GM23338 (cell line): ENCODE data around the gene FMN1. TPM values are rescaled to one million over a fixed set of nuclear protein-coding genes. Genes with fewer than 3 reads are reported as not detected.

Source experiments
- CREB1 ChIP-seq: fragments of 250-450 bp; sonication (Bioruptor Pico); IDR thresholded peaks from 2 replicates; pipeline ENCODE4 v1.5.0; 2020; ENCODE audit warnings: low read depth, mild to moderate bottlenecking, moderate library complexity
- CTCF ChIP-seq, 2 experiments: fragments of 200-600 bp in 1 of 2; sonication (generic) in 1 of 2; conservative IDR thresholded peaks; 2 replicates each; pipeline versions ENCODE4 v1.5.1 to v1.6.1; 2016 to 2017; ENCODE audit warnings: antibody characterized with exemption in 2 of 2, low read depth in 2 of 2, mild to moderate bottlenecking in 2 of 2, moderate library complexity in 1 of 2
- EZH2 ChIP-seq: fragments of 200-600 bp; sonication (generic); IDR thresholded peaks from one replicate; pipeline ENCODE4 v1.8.0; 2017; ENCODE audit warnings: antibody characterized with exemption, mild to moderate bottlenecking, low read depth; ENCODE audit not compliant: unreplicated experiment
- ZNF114 ChIP-seq: fragments of 250-450 bp; sonication (Bioruptor Pico); IDR thresholded peaks from 2 replicates; pipeline ENCODE4 v1.5.0; 2020; ENCODE audit warnings: mild to moderate bottlenecking, moderate library complexity
- polyA plus RNA-seq: library from polyadenylated mRNA; unstranded; fragments of >200 nt; fragmentation: Nextera tagmentation; extraction: Ambion mirVana; gene quantifications from 2 replicates; pipeline ENCODE4 v1.2.1, GENCODE V29; 2016
- total RNA-seq: library from RNA; depleted of rRNA; stranded (reverse); fragments of >200 nt; shearing (Covaris generic); gene quantifications from 2 replicates; pipeline ENCODE4 v1.2.3, GENCODE V29; 2014
- TF ChIP-seq, protein P1 (sequence below): fragments of 250-450 bp; sonication (Bioruptor Pico); IDR thresholded peaks from 2 replicates; pipeline ENCODE4 v1.5.0; 2020; ENCODE audit warnings: mild to moderate bottlenecking, moderate library complexity
- TF ChIP-seq, protein P2 (sequence below): IDR thresholded peaks from 2 replicates; pipeline ENCODE4 v1.6.1; 2016; ENCODE audit warnings: antibody characterized with exemption
- TF ChIP-seq, protein P3 (sequence below): IDR thresholded peaks from one replicate; pipeline ENCODE4 v1.6.1; 2018; ENCODE audit warnings: antibody characterized with exemption; ENCODE audit not compliant: unreplicated experiment

The FMN1 gene
- total and polyA plus RNA-seq, 2 experiments from 2014 or later, result 1.2 to 1.6 TPM

- TF ChIP-seq, protein P1, sequence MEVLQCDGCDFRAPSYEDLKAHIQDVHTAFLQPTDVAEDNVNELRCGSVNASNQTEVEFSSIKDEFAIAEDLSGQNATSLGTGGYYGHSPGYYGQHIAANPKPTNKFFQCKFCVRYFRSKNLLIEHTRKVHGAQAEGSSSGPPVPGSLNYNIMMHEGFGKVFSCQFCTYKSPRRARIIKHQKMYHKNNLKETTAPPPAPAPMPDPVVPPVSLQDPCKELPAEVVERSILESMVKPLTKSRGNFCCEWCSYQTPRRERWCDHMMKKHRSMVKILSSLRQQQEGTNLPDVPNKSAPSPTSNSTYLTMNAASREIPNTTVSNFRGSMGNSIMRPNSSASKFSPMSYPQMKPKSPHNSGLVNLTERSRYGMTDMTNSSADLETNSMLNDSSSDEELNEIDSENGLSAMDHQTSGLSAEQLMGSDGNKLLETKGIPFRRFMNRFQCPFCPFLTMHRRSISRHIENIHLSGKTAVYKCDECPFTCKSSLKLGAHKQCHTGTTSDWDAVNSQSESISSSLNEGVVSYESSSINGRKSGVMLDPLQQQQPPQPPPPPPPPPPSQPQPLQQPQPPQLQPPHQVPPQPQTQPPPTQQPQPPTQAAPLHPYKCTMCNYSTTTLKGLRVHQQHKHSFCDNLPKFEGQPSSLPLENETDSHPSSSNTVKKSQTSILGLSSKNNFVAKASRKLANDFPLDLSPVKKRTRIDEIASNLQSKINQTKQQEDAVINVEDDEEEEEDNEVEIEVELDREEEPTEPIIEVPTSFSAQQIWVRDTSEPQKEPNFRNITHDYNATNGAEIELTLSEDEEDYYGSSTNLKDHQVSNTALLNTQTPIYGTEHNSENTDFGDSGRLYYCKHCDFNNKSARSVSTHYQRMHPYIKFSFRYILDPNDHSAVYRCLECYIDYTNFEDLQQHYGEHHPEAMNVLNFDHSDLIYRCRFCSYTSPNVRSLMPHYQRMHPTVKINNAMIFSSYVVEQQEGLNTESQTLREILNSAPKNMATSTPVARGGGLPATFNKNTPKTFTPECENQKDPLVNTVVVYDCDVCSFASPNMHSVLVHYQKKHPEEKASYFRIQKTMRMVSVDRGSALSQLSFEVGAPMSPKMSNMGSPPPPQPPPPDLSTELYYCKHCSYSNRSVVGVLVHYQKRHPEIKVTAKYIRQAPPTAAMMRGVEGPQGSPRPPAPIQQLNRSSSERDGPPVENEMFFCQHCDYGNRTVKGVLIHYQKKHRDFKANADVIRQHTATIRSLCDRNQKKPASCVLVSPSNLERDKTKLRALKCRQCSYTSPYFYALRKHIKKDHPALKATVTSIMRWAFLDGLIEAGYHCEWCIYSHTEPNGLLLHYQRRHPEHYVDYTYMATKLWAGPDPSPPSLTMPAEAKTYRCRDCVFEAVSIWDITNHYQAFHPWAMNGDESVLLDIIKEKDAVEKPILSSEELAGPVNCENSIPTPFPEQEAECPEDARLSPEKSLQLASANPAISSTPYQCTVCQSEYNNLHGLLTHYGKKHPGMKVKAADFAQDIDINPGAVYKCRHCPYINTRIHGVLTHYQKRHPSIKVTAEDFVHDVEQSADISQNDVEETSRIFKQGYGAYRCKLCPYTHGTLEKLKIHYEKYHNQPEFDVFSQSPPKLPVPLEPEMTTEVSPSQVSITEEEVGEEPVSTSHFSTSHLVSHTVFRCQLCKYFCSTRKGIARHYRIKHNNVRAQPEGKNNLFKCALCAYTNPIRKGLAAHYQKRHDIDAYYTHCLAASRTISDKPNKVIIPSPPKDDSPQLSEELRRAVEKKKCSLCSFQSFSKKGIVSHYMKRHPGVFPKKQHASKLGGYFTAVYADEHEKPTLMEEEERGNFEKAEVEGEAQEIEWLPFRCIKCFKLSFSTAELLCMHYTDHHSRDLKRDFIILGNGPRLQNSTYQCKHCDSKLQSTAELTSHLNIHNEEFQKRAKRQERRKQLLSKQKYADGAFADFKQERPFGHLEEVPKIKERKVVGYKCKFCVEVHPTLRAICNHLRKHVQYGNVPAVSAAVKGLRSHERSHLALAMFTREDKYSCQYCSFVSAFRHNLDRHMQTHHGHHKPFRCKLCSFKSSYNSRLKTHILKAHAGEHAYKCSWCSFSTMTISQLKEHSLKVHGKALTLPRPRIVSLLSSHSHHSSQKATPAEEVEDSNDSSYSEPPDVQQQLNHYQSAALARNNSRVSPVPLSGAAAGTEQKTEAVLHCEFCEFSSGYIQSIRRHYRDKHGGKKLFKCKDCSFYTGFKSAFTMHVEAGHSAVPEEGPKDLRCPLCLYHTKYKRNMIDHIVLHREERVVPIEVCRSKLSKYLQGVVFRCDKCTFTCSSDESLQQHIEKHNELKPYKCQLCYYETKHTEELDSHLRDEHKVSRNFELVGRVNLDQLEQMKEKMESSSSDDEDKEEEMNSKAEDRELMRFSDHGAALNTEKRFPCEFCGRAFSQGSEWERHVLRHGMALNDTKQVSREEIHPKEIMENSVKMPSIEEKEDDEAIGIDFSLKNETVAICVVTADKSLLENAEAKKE (CRISPR knock-in tag), result no peak
- TF ChIP-seq ZNF114 (CRISPR knock-in tag), result no peak
- no peak for TF ChIP-seq CTCF (conservative IDR thresholded peaks at IDR 0.05; ENCODE audit: low read depth in 2 of 2)
- TF ChIP-seq, protein P2, sequence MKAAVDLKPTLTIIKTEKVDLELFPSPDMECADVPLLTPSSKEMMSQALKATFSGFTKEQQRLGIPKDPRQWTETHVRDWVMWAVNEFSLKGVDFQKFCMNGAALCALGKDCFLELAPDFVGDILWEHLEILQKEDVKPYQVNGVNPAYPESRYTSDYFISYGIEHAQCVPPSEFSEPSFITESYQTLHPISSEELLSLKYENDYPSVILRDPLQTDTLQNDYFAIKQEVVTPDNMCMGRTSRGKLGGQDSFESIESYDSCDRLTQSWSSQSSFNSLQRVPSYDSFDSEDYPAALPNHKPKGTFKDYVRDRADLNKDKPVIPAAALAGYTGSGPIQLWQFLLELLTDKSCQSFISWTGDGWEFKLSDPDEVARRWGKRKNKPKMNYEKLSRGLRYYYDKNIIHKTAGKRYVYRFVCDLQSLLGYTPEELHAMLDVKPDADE, result no peak
- TF ChIP-seq EZH2, result no peak
- TF ChIP-seq, protein P3, sequence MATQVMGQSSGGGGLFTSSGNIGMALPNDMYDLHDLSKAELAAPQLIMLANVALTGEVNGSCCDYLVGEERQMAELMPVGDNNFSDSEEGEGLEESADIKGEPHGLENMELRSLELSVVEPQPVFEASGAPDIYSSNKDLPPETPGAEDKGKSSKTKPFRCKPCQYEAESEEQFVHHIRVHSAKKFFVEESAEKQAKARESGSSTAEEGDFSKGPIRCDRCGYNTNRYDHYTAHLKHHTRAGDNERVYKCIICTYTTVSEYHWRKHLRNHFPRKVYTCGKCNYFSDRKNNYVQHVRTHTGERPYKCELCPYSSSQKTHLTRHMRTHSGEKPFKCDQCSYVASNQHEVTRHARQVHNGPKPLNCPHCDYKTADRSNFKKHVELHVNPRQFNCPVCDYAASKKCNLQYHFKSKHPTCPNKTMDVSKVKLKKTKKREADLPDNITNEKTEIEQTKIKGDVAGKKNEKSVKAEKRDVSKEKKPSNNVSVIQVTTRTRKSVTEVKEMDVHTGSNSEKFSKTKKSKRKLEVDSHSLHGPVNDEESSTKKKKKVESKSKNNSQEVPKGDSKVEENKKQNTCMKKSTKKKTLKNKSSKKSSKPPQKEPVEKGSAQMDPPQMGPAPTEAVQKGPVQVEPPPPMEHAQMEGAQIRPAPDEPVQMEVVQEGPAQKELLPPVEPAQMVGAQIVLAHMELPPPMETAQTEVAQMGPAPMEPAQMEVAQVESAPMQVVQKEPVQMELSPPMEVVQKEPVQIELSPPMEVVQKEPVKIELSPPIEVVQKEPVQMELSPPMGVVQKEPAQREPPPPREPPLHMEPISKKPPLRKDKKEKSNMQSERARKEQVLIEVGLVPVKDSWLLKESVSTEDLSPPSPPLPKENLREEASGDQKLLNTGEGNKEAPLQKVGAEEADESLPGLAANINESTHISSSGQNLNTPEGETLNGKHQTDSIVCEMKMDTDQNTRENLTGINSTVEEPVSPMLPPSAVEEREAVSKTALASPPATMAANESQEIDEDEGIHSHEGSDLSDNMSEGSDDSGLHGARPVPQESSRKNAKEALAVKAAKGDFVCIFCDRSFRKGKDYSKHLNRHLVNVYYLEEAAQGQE, result no peak
- no peak for TF ChIP-seq CREB1 (CRISPR knock-in tag)
Measured at GRCh38 chr15:33179874-33180273, 14.6 kb downstream of the FMN1 start (continued).
